ENCODE data around the gene IGF1R.

The IGF1R gene

GRCh38 chr15:98941595-98942255, 293.4 kb downstream of the IGF1R start:
- no CpG with 5 or more reads among the region's 5 CpGs for WGBS (ENCODE audit: insufficient coverage, insufficient read length)
- Histone ChIP-seq H3K4me3 (ENCODE audit: low read length) (no peak overlapping the region), H3K27ac (ENCODE audit: low read length) (no peak overlapping the region), H3K27me3 (ENCODE audit: control insufficient read depth, insufficient read depth, low read length) (no peaks in the 10 kb centered on the region), H3K4me1 (ENCODE audit: control insufficient read depth, insufficient read depth, low read length) (no peaks in the 10 kb centered on the region; the same call in 1 of the 2 replicates), H3K9me3 (ENCODE audit: control insufficient read depth, insufficient read depth, low read length) (no peaks in the 10 kb centered on the region), H3K36me3 (ENCODE audit: control insufficient read depth, insufficient read depth, low read length) (peaks cover 25% of the 10 kb centered on the region)
- DNase-seq (ENCODE audit: low read depth, low spot score) = no peak

GRCh38 chr15:98942431-98942830, 294.1 kb downstream of the IGF1R start:
- H3K36me3 ChIP-seq (ENCODE audit: control insufficient read depth, insufficient read depth, low read length) = peaks cover 25% of the 10 kb centered on the region
- H3K27me3 ChIP-seq (ENCODE audit: control insufficient read depth, insufficient read depth, low read length) = no peaks in the 10 kb centered on the region
- no peak overlapping the region for H3K27ac ChIP-seq (ENCODE audit: low read length)
- no peak for DNase-seq (ENCODE audit: low read depth, low spot score)
- no peak overlapping the region for H3K4me3 ChIP-seq (ENCODE audit: low read length)
- no peaks in the 10 kb centered on the region for H3K9me3 ChIP-seq (ENCODE audit: control insufficient read depth, insufficient read depth, low read length)
- no peaks in the 10 kb centered on the region; the same call in 1 of the 2 replicates for H3K4me1 ChIP-seq (ENCODE audit: control insufficient read depth, insufficient read depth, low read length)
- WGBS (ENCODE audit: insufficient coverage, insufficient read length) = no CpG with 5 or more reads among the region's 7 CpGs

- no peaks in the 10 kb centered on the region for H3K27me3 ChIP-seq (ENCODE audit: control insufficient read depth, insufficient read depth, low read length)
- H3K27ac ChIP-seq (ENCODE audit: low read length) = no peak overlapping the region
- H3K4me1 ChIP-seq (ENCODE audit: control insufficient read depth, insufficient read depth, low read length) = no peaks in the 10 kb centered on the region; the same call in 1 of the 2 replicates
- no peak for DNase-seq (ENCODE audit: low read depth, low spot score)
- H3K9me3 ChIP-seq (ENCODE audit: control insufficient read depth, insufficient read depth, low read length) = no peaks in the 10 kb centered on the region
- WGBS (ENCODE audit: insufficient coverage, insufficient read length) = no CpG with 5 or more reads among the region's 5 CpGs
- H3K4me3 ChIP-seq (ENCODE audit: low read length) = no peak overlapping the region
- peaks cover 24% of the 10 kb centered on the region for H3K36me3 ChIP-seq (ENCODE audit: control insufficient read depth, insufficient read depth, low read length)
Observed at GRCh38 chr15:98943051-98943508, 294.7 kb downstream of the IGF1R start.

GRCh38 chr15:98943601-98944151, 295.3 kb downstream of the IGF1R start:
- H3K4me1 ChIP-seq (ENCODE audit: control insufficient read depth, insufficient read depth, low read length) = no peaks in the 10 kb centered on the region; the same call in 1 of the 2 replicates
- WGBS (ENCODE audit: insufficient coverage, insufficient read length) = no CpG with 5 or more reads among the region's 6 CpGs

GRCh38 chr15:98946301-98947255, 298.2 kb downstream of the IGF1R start:
- no peak for DNase-seq (ENCODE audit: low read depth, low spot score)
- no peak overlapping the region for H3K4me3 ChIP-seq (ENCODE audit: low read length)
- no peaks in the 10 kb centered on the region; the same call in 1 of the 2 replicates for H3K4me1 ChIP-seq (ENCODE audit: control insufficient read depth, insufficient read depth, low read length)
- no CpG with 5 or more reads among the region's 15 CpGs for WGBS (ENCODE audit: insufficient coverage, insufficient read length)
- peaks cover 28% of the 10 kb centered on the region for H3K36me3 ChIP-seq (ENCODE audit: control insufficient read depth, insufficient read depth, low read length)
- H3K9me3 ChIP-seq (ENCODE audit: control insufficient read depth, insufficient read depth, low read length) = no peaks in the 10 kb centered on the region
- H3K27me3 ChIP-seq (ENCODE audit: control insufficient read depth, insufficient read depth, low read length) = no peaks in the 10 kb centered on the region
- no peak overlapping the region for H3K27ac ChIP-seq (ENCODE audit: low read length)

More at GRCh38 chr15:98943601-98944151, 295.3 kb downstream of the IGF1R start:
- DNase-seq (ENCODE audit: low read depth, low spot score) = no peak
- Histone ChIP-seq H3K4me3 (ENCODE audit: low read length) (no peak overlapping the region), H3K36me3 (ENCODE audit: control insufficient read depth, insufficient read depth, low read length) (peaks cover 29% of the 10 kb centered on the region), H3K9me3 (ENCODE audit: control insufficient read depth, insufficient read depth, low read length) (no peaks in the 10 kb centered on the region), H3K27me3 (ENCODE audit: control insufficient read depth, insufficient read depth, low read length) (no peaks in the 10 kb centered on the region), H3K27ac (ENCODE audit: low read length) (no peak overlapping the region)

- Histone ChIP-seq H3K27ac (ENCODE audit: low read length) (no peak overlapping the region), H3K9me3 (ENCODE audit: control insufficient read depth, insufficient read depth, low read length) (no peaks in the 10 kb centered on the region), H3K27me3 (ENCODE audit: control insufficient read depth, insufficient read depth, low read length) (no peaks in the 10 kb centered on the region), H3K4me3 (ENCODE audit: low read length) (no peak overlapping the region), H3K4me1 (ENCODE audit: control insufficient read depth, insufficient read depth, low read length) (no peaks in the 10 kb centered on the region; the same call in 1 of the 2 replicates), H3K36me3 (ENCODE audit: control insufficient read depth, insufficient read depth, low read length) (peaks cover 30% of the 10 kb centered on the region)
- no peak for DNase-seq (ENCODE audit: low read depth, low spot score)
- no CpG with 5 or more reads among the region's 13 CpGs for WGBS (ENCODE audit: insufficient coverage, insufficient read length)
Observed at GRCh38 chr15:98948456-98948855, 300.1 kb downstream of the IGF1R start.

GRCh38 chr15:98948941-98949340, 300.6 kb downstream of the IGF1R start:
- Histone ChIP-seq H3K4me3 (ENCODE audit: low read length) (no peak overlapping the region), H3K36me3 (ENCODE audit: control insufficient read depth, insufficient read depth, low read length) (peaks cover 33% of the 10 kb centered on the region), H3K27ac (ENCODE audit: low read length) (no peak overlapping the region), H3K27me3 (ENCODE audit: control insufficient read depth, insufficient read depth, low read length) (no peaks in the 10 kb centered on the region), H3K4me1 (ENCODE audit: control insufficient read depth, insufficient read depth, low read length) (no peaks in the 10 kb centered on the region; the same call in 1 of the 2 replicates), H3K9me3 (ENCODE audit: control insufficient read depth, insufficient read depth, low read length) (no peaks in the 10 kb centered on the region)
- WGBS (ENCODE audit: insufficient coverage, insufficient read length) = no CpG with 5 or more reads among the region's 11 CpGs
- DNase-seq (ENCODE audit: low read depth, low spot score) = no peak

- Histone ChIP-seq H3K27ac (ENCODE audit: low read length) (no peak overlapping the region), H3K36me3 (ENCODE audit: control insufficient read depth, insufficient read depth, low read length) (peaks cover 33% of the 10 kb centered on the region)
Observed at GRCh38 chr15:98949624-98950023, 301.3 kb downstream of the IGF1R start.

GRCh38 chr15:98950248-98950647, 301.9 kb downstream of the IGF1R start:
- DNase-seq (ENCODE audit: low read depth, low spot score) = no peak
- Histone ChIP-seq H3K27me3 (ENCODE audit: control insufficient read depth, insufficient read depth, low read length) (no peaks in the 10 kb centered on the region), H3K9me3 (ENCODE audit: control insufficient read depth, insufficient read depth, low read length) (no peaks in the 10 kb centered on the region), H3K36me3 (ENCODE audit: control insufficient read depth, insufficient read depth, low read length) (peaks cover 33% of the 10 kb centered on the region), H3K4me1 (ENCODE audit: control insufficient read depth, insufficient read depth, low read length) (no peaks in the 10 kb centered on the region; the same call in 1 of the 2 replicates), H3K27ac (ENCODE audit: low read length) (no peak overlapping the region), H3K4me3 (ENCODE audit: low read length) (no peak overlapping the region)

More at GRCh38 chr15:98949624-98950023, 301.3 kb downstream of the IGF1R start:
- no peak for DNase-seq (ENCODE audit: low read depth, low spot score)
- no CpG with 5 or more reads among the region's 6 CpGs for WGBS (ENCODE audit: insufficient coverage, insufficient read length)
- H3K9me3 ChIP-seq (ENCODE audit: control insufficient read depth, insufficient read depth, low read length) = no peaks in the 10 kb centered on the region
- no peaks in the 10 kb centered on the region; the same call in 1 of the 2 replicates for H3K4me1 ChIP-seq (ENCODE audit: control insufficient read depth, insufficient read depth, low read length)
- no peaks in the 10 kb centered on the region for H3K27me3 ChIP-seq (ENCODE audit: control insufficient read depth, insufficient read depth, low read length)
- H3K4me3 ChIP-seq (ENCODE audit: low read length) = no peak overlapping the region

GRCh38 chr15:98951004-98951403, 302.7 kb downstream of the IGF1R start:
- peaks cover 30% of the 10 kb centered on the region for H3K36me3 ChIP-seq (ENCODE audit: control insufficient read depth, insufficient read depth, low read length)
- no CpG with 5 or more reads among the region's 7 CpGs for WGBS (ENCODE audit: insufficient coverage, insufficient read length)
- no peaks in the 10 kb centered on the region for H3K27me3 ChIP-seq (ENCODE audit: control insufficient read depth, insufficient read depth, low read length)
- no peak for DNase-seq (ENCODE audit: low read depth, low spot score)
- H3K9me3 ChIP-seq (ENCODE audit: control insufficient read depth, insufficient read depth, low read length) = no peaks in the 10 kb centered on the region
- H3K27ac ChIP-seq (ENCODE audit: low read length) = no peak overlapping the region
- no peak overlapping the region for H3K4me3 ChIP-seq (ENCODE audit: low read length)
- H3K4me1 ChIP-seq (ENCODE audit: control insufficient read depth, insufficient read depth, low read length) = no peaks in the 10 kb centered on the region; the same call in 1 of the 2 replicates
